GM18870 (cell line): ENCODE data around the gene C11orf24.

Experiments used
- ATAC-seq: cut with Tn5 transposase; IDR thresholded peaks from one replicate; pipeline ENCODE4 v1.9.1; 2021; ENCODE audit warnings: moderate library complexity; ENCODE audit not compliant: unreplicated experiment

The C11orf24 gene

DNA sequence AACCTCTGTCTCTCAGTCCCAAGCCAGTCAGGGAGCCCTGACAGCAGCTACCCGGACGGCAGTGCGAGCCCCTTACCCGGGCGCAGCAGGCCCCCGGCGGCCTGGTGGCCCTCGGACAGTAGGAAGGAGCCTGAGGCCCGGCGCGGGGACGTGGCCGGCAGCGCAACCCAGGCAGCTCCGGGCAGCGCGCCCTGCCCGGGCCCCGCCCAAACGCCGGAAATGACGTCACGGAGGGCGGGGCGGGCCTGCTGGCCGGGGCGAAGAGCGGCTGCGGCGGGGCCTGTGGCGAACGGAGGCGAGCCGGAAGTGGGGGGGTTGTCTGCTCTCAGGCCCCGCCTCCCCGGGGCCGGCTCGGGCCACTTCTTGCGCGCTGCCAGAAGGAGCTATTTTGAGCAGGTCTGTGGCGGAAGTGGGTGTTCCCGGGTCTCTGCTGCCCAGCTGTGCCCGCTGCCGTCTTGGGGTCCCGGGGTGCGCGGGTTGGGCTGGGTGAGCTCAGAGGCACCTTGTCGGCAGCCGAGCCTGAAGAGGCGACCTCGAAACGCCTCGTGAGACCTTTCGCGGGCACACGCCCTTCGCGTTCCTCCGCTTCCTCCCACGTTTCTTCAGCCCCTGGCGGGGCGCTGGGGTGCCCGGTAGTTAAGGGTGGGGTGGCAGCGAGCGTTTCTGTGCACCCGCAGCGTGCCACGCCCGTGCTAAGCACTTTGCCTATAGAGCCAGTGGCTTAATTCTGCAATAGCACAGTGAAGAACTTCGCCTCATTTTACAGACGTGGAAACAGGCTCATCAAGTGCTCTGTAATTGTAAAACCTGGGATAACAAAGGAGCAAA is at the start of gene C11orf24:
TSS of gene C11orf24 (minus strand) at position 193 of the 828 bp plus-strand sequence. CDS start 8,206 bp downstream, outside the sequence.
- ATAC-seq, result peak; percentile 55

DNA sequence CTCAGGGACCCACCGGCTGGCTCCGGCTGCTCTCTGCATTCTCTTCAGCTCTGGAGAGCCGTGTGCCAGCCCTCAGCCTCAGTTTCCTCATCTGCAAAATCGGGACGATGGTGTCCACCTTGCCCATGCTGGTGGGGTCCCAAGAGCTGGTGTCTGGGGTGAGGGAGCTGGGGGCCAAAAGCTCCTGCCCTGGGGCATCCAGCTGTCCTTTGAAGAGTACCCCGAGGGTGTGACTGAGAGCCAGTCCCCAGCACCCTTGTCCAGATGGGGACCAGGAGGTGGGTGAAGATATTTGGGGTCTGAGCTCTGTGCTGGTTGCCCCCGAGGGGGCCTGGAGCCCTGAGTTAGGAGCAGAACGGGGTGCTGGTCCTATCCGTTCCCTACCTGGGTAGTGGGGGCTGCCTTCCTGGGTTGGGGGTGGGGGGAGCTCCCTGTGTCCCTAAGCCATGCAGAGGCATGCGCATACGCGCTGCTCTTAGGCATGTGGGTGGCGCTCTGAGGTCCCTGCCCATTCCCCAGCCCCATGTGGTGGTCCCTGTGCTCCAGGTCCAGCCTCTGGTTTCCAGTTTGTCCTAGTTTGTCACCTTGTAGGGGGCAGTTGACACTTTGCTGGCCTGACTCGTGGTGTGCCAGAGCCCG is 45.5 kb upstream of the C11orf24 start:
- ATAC-seq, result no peak

DNA sequence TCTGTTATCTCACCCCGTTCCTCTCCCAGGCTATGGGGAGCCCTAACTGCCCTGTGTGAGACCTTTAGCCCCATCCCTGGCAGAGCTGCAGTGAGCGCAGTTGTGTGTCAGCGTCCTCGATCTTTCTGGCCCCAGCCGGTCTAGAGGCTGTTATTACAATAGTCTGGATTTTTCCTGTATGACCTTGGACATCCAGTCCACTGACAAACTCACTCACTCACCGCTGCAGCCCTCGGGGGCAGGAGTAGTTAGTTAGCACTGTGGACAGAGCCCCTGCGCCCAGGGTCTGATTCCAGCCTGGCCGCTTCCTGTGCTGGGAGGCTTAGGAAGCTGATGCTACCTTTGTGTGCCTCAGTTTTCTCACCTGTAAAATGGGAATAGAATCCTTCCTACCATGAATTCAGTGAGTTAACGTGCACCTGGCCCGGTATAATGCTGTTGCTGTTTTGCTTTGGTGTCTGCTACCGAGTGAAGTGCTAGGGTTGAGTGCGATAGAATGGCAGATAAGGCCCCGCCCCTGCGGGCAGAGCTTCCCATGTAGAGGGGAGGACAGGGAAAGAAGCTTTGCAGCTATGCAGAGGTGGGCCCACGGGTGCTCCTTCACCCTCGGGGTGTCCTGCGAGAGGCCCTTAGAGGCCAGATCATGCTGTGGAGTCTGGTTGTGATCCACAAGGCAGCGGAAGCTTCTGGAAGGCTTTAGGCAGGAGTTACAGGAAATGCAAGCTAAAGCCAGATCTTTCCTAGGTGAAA is 43.6 kb upstream of the C11orf24 start:
- no peak for ATAC-seq

DNA sequence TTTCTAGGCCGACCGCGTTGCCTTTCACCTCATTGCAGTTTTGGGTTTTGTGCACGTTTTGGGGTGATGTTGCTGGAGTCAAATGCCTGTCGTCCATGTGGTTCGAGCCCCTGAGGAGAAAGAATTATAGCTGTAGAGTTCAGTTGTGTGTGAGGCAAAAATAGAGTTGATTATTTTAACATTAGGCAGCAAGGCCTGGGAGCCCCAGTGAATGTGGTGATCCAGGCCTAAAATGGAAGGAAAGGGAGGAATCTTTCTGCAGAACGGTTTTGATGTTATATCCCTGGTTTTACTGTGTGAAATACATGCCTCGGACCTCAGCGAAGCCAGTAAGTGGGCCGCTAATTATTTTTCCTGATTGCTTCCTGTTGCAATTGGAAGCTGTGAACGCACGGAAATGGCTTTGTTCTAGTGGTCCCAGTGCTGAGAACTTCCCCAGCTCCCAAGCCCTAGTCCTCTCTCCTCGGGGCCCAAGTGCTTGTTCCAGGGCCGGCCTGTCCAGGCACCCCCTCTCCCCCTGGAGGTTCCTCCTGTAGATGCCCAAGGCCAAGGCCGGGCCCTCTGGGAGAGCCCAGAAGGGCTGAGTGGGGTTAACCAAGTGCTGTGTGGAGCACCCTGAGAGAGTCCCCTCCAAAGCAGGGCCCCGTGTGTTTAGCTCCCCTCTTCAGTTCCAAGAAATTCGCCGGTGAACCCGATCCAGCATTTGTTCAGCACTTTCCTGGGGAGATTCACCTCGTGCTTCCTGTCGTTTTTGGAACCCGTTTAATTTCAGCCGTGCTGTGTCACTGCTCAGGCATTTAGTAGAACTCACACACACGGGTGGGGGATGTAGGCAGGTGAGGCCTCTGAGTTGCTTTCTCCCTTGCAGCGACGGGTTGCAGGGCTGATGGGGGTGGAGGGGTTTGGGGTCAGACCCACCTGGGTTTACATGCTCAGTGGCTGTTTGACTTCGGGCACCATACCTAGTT is 42.7 kb upstream of the C11orf24 start:
- ATAC-seq, result no peak

DNA sequence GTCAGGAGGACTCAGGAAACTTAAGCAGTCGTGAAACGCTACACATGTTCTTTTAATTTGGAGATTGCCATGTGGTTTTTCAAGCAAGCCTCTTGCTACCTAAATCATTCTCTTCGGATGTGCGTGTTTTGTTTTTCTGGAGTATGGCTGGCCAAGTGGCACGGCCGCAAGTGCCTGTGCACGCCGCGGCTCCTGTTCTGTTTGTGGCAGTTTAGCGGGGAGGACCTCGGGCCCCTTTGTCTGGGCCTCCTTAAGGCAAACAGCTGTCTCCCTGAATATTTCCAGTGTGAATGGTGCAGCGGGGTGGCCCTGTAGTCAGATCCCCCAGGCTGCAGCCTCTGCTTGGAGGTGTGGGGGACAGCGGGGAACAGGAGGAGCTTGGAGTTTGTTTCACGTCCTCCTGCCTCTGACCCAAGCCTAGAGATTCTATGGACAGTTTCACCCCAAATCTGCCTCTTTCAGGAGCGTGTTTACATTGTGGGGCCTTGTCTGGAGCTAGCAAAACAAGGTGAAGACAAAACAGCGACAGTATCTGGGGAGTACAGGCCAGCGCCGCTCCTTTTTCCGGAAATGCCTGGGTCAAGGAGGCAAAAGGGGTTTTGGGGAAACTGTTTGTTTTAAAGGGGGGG is 41.9 kb upstream of the C11orf24 start:
- no peak for ATAC-seq

DNA sequence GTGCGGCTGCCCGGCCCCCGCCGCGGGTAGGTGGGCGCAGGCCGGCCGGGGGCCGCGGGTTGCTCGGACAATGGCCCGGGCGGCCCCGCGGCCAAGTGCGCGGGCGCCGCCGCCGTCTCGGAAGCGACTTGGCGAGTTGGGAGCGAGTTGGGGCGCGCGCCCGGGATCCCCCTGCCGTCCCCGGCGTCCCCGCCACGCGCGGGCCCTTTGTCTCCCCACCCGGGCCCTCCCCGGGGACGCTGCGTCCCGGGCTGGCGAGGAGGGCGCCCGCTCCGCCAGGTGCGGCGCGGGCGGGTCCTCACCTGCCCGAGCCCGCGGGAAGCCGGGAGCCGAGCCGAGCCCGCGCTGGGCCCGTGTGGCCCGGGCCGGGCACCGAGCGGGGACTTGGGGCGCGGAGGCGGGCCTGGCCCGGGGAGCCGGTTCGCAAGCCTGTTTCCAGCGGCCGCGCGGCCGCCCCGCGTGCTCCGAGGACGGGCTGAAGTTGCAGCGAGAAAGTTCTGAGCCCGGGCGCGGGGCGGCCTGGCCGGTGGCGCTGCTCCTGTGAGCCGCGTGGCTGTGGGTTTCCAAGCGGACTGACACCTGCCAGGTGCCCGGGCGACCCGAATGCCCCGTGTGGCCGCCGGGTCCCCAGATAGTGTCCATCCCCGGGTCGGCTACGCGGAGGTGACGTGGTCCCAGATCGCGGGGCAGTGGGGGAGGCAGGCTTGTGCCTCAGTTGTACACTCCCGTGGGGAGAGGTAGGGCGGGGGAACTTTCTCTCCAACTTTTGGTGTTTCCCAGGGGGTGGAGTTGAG is 41.2 kb upstream of the C11orf24 start:
- no peak for ATAC-seq

DNA sequence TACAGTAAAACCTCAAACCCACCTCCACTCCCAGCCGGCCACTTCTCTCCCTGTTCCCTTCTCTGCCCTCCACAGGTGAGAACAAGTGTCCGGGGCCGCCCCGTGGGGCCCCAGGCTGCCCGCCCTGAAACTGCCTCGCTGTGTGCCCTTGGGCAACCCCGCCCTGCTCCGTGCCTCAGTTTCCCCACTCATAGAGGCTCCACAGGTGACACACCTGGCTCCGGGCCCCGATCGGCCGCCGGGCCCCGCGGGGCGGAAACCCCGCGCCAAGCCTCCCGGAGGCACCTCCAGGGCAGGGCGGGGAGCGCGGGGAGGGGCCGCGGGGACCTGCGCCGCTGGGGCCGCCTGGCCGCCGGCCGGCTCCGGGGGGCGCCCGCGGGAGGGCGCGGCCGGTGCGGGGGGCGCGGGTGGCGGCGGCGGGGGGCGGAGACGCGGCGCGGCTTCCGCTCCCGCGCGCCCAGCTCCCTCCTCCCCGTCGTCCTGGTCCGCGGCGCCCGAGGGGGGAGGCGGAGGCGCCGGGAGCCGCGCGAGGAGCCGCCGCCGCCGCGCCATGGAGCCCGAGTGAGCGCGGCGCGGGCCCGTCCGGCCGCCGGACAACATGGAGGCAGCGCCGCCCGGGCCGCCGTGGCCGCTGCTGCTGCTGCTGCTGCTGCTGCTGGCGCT is 40.5 kb upstream of the C11orf24 start, which contains the start of gene LRP5:
TSS of gene LRP5 (plus strand) at position 475 of the 663 bp plus-strand sequence. CDS start at position 599, 124 bp downstream.
- ATAC-seq, result no peak

DNA sequence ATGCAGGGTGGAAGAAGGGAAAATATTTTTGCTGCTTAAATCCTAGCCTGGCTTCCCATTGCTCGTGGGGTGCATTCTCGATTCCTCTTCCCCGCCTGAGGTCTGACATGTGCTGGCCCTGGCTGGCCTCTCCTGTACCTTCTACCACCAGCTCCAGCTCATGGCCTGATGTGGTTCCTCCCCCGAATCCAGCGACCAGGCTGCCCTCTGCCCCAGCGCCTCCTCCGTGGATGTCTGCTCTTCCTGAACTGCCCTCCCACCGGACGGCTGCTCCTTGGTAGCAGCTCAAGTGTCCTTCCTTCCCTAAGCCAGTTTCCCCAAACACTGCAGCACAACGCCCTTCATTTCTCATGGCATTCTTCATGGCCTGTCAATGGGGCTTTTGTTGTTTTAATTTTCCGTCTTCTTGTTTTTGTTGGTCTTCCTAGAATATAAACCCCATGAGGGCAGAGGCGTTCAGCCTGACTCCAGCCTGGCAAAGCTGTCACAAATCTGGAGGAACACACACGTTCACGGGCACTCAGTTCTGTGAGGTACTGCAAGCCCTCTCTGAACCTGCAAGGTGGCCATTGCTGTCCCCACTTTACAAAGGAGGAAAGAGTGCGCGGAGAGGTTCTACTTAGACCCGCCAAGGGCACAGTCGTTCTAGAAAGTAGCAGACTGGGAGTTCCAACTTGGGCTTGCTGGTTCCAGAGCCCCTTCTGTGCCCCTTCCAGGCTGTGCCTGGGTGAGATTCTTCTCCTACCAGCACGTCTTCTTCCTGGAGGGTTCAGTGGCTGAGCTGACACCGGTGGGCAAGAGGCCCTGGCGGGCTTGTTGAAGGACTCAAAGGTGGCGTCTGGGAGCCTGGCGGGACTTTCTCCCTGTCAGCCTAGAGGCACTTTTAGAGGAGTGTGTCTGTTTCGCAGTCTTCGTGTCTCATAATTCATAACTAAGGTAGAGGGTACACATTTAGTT is 39.7 kb upstream of the C11orf24 start:
- no peak for ATAC-seq

DNA sequence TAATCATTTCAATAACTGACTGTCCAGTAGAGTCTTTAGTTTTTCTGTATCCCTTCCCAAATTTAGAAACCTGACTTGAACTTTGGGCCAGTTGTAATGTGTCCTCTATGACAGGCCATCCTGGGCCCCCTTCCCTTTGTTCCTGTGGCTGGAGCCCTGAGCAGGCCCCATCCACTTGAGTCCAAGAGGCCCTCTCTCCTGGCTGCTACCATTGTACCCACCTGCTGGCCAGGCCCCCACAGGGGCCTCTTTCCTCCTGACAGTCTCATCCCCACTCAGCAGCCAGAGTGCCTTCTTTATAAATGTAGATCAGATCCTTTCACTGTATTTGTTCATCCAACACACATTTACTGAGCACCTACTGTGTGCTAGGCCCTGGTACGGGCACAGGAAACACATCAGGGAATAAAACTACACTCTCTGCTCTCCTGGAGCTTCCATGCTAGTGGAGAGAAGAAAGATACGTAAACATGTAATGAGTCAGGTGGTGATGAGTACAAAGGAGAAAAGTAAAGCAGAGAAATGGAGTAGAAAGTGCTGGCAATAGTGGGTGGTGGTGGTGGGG is 37.9 kb upstream of the C11orf24 start:
- ATAC-seq, result no peak

DNA sequence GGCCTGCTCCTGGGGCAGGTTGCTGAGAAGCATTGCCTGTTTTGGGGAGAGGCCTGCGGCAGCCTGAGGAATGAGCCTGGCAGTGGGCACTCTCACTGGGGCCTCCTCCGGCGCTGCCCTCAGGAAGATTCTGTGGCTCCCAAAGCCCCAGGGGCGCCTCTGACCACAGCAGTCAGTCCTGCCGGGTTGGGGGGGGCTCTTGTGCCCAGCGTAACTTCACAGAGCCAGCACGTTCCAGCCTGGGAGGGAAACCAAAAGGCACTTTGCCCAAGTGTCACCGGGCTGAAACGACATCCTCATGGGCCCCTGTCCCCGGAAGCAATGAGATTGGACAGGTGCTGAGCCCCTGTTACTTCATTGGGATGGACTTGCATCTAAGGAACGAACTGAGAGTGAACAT is 36.3 kb upstream of the C11orf24 start:
- ATAC-seq, result no peak

DNA sequence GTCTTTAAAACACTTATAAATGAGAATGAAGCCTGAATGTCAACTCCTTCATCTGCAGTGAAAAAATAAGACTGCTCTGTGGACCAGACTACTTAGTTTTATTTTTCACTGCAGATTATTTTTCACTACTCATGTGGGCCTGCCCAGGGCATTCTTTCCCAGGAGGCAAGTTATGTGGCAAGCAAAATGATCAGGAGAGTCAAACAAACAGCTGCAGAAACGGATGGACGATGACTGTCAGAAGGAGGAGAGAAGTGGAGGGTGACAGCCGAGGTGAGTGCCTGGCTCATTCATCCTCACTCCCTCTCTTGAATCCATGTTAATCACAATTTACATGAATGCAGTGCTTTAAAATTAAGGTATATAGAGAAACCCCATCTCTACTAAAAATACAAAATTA is 34.9 kb upstream of the C11orf24 start:
- no peak for ATAC-seq

DNA sequence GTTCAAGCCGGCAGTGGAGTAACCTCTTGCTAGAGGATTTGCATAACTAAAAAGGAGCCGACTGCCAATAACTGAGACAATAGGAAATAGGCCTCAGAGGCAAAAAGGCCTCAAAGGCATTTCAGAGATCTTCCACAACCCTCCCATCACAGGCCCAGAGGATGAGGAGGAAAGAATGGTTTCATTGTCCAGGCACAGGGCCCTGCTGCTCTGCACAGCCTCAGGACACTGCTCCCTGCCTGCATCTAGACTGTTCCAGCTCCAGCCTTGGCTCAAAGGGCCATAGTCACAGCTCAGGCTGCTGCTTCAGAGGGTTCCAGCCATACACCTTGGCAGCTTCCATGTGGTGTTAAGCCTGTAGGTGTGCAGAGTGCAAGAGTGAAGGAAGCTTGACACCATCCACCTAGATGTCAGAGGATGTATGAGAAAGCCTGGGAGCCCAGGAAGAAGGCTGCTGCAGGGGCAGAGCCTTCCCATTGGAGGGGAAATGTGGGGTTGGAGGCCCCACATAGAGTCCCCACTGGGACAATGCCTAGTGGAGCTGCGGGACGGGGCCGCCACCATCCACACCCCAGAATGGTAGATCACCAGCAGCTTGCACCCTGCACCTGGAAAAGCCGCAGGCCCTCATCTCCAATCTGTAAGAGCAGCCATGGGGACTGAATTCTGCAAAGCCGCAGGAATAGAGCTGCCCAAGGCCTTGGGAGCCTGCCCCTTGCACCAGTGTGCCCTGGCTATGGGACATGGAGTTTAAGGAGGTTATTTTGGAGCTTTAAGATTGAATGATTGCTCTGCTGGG is 32.4 kb upstream of the C11orf24 start:
- no peak for ATAC-seq

DNA sequence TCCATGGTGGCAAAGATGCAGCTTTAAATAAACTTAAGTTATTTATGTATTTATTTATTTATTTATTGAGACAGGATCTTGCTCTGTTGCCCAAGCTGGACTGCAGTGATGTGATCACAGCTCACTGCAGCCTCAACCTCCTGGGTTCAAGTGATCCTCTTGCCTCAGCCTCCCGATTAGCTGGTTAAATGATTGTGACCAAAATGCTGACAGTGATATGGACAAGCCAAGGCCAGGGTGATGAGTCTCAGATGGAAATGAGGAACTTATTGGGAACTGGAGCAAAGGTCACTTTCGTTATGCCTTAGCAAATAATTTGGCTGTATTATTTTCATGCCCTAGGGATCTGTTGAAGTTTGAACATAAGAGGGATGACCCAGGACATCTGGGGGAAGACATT is 31.3 kb upstream of the C11orf24 start:
- ATAC-seq, result no peak

DNA sequence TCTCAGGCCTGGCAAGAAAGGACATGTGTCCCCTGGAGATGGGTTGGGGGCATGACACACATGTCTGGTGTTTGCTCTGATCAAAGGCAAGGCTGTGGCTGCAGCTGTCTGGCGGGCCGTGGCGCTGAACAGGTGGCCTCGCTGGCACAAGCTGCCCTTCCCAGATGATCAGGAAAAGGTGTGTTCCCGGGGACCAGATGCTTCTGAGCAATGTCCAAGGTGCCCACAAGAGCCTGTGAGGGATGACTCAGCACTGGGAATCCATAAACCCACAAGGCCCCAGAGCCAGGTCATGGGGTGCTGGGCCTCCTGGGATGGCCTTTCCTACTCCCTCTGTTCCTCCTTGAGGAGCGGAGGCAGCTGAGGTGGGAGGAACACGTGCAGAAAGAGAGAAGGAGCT is 30.9 kb upstream of the C11orf24 start:
- no peak for ATAC-seq

DNA sequence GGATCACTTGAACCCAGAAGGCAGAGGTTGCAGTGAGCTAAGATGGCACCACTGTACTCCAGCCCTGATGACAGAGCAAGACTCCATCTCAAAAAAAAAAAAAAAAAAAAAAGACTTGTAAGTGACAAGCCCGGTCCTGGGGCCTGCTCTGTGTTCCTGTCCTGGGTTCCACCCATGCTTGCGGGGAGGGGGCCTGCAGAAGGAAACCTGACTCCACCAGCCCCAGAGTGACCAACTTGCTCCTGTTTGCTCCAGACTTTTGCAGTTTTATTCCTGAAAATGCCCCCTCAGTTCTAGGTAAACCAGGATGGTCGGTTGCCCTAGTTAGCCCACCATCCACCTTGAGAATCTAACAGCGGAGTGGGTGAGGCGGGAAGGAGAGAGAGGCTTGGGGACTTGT is 30.5 kb upstream of the C11orf24 start:
- no peak for ATAC-seq

DNA sequence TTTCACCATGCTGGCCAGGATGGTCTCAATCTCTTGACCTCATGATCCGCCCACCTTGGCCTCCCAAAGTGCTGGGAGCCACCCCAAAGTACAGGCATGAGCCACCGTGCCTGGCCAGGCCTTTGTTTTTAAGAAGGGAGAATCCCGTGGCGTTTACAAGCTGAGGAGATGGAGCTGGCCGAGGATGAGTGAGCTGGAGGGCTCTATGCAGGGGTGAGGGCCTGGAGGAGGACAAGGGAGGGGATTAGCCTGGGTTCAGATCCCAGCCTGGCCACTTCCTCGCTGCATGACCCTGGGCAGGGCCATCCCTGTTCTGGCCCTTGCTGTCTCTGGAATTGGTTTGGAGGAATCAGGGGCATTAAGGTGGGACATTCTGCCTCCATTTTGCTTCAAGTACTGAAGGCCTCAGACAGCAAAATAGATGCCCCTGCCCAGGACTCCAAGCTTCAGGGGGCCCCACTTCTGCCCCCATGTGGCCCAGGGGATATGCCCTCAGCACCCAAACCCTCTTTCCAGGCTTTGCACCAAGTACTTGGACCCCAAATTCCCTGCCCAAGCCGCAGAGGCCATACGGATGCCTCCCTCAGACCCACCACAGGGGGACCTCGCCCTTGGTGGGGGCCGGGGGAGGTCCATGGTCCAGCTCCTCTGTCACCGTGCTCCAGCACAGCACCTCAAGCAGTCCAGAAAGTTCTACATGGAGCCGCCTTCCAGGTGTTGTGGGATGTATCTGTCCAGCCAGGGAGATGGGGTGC is 28.5 kb upstream of the C11orf24 start:
- no peak for ATAC-seq
